Lower leg skin (tissue), 4 donors: ENCODE data around the gene CLRN3. TPM values are rescaled to one million over a fixed set of nuclear protein-coding genes. Genes with fewer than 3 reads are reported as not detected.

ENCODE experiments used
- DNase-seq, 2 donors: peaks; one replicate each; pipeline ENCODE4 v3.0.0-alpha.2; 2019; ENCODE audit warnings: low spot score in 2 of 2
- H3K4me3 ChIP-seq: fragments of 200-600 bp; sonication (generic); 2 replicates; pipeline ENCODE4 v1.5.1; 2017; ENCODE audit warnings: mild to moderate bottlenecking, low read depth; ENCODE audit not compliant: poor library complexity, severe bottlenecking
- POLR2A ChIP-seq, 2 donors: fragments of 450-650 bp; IDR thresholded peaks; one replicate each; pipeline ENCODE4 v1.6.1; 2016 to 2017; ENCODE audit warnings: antibody characterized with exemption in 2 of 2, mild to moderate bottlenecking in 1 of 2, moderate library complexity in 1 of 2
- WGBS, 2 donors: methylation state at CpG; one replicate each; pipeline ENCODE4 v1.1.5; 2018; 5-methylcytosine and 5-hydroxymethylcytosine counted together
- intact Hi-C: fragments of 100-400 bp; cut with DNase I; formaldehyde crosslinking; loops from one replicate; pipeline ENCODE4 v1.15.0; 2023; ENCODE audit warnings: low total_unique reads
- total RNA-seq, 4 donors: library from RNA; depleted of rRNA; stranded (reverse); fragments of >200 nt; gene quantifications; one replicate each; pipeline ENCODE4 v1.1.0, GENCODE V29; 2016
- TF ChIP-seq, protein P1 (sequence below), 3 donors: fragments of 450-650 bp; IDR thresholded peaks; one replicate each; pipeline ENCODE4 v1.5.1; 2016; ENCODE audit warnings: antibody characterized with exemption in 3 of 3, mild to moderate bottlenecking in 3 of 3, moderate library complexity in 2 of 3

The CLRN3 gene
- total RNA-seq, 4 donors from 2014 or later, result not detected

DNA sequence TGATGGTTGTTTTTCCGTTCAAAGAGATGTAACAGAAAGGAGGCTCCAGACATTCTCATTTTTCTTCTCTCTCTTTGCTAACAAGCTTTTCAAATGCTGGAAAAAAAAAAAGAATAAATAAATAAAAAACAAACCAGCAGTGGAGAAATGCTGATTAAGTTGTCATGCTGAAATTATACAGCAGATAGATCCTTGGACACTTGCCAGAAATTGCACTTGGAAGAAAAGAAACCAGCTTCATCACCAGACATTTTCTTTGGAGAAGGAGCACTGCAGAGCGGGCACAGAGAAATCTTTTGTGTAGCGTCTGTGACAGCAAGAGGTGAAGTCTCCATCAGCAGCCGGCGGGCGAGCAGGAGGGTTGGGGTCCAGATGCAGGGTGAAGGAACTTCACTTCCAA lies 55.8 kb downstream of the CLRN3 start:
- 44 to 45% methylated on average over 6 of the region's 6 CpGs for WGBS, 2 donors
- TF ChIP-seq, protein P1, sequence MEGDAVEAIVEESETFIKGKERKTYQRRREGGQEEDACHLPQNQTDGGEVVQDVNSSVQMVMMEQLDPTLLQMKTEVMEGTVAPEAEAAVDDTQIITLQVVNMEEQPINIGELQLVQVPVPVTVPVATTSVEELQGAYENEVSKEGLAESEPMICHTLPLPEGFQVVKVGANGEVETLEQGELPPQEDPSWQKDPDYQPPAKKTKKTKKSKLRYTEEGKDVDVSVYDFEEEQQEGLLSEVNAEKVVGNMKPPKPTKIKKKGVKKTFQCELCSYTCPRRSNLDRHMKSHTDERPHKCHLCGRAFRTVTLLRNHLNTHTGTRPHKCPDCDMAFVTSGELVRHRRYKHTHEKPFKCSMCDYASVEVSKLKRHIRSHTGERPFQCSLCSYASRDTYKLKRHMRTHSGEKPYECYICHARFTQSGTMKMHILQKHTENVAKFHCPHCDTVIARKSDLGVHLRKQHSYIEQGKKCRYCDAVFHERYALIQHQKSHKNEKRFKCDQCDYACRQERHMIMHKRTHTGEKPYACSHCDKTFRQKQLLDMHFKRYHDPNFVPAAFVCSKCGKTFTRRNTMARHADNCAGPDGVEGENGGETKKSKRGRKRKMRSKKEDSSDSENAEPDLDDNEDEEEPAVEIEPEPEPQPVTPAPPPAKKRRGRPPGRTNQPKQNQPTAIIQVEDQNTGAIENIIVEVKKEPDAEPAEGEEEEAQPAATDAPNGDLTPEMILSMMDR (IDR thresholded peaks at IDR 0.05), result no peak
- no peak for TF ChIP-seq POLR2A (IDR thresholded peaks at IDR 0.05)
- no peak for DNase-seq
- no peak overlapping the region for H3K4me3 ChIP-seq
- intact Hi-C loops, result no loop called here

GRCh38 chr10:127836176-127836575 lies 56.6 kb downstream of the CLRN3 start:
- WGBS, 2 donors, result 46% methylated on average over 4 of the region's 4 CpGs
- intact Hi-C loops, result no loop called here
- TF ChIP-seq POLR2A (IDR thresholded peaks at IDR 0.05), result no peak
- TF ChIP-seq, protein P1 (IDR thresholded peaks at IDR 0.05), result no peak
- DNase-seq, result peak in 1 of 2 donors; percentile 25
- no peak overlapping the region for H3K4me3 ChIP-seq

DNA sequence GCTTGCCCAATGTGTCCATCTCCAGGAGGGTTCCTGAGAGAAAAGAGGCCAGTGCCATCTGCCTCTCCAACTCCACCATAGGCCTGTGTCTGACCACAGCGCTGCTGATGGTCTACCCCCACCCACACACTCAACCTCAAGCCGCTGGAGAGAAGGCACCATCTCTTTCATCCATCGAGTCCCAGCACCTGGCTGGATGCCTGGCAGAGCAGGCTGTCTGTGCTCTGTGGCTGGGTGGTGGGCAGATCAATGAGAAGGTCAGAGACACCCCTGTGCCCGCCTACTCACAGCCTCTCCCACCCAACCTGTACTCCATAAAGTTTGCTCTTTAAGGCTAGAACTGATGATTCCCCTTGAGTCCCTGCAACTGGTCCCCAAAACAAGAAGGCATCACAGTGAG lies 58.0 kb downstream of the CLRN3 start:
- H3K4me3 ChIP-seq, result no peak overlapping the region
- intact Hi-C loops, result no loop called here
- DNase-seq, result peak in 1 of 2 donors; percentile 26
- WGBS, 2 donors, result 71 to 73% methylated on average over 4 of the region's 4 CpGs
- TF ChIP-seq, protein P1 (IDR thresholded peaks at IDR 0.05), result no peak
- TF ChIP-seq POLR2A (IDR thresholded peaks at IDR 0.05), result no peak

DNA sequence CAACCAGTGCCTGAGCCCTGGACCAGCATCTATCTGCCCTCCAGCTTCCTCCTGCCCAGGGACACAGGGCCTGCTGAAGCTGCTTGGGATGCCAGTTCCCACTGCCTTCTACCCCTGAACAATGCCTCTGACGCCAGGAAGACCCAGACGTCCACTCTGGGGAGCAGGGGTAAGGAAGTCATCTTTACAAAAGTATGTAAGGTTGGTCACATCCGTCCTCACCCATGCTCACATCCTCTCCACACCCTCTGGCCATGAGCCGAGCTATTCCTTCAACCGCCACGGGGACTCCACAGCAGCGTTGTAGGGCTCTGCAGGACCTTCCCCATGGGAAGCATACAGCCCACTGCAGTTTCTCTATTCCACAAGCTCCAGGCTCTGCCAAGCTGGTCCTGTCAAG lies 58.5 kb downstream of the CLRN3 start:
- 68 to 70% methylated on average over 7 of the region's 7 CpGs for WGBS, 2 donors
- intact Hi-C loops, result no loop called here

GRCh38 chr10:127833804-127834203 lies 58.9 kb downstream of the CLRN3 start:
- intact Hi-C loops, result no loop called here
- TF ChIP-seq, protein P1 (IDR thresholded peaks at IDR 0.05), result no peak
- no peak for TF ChIP-seq POLR2A (IDR thresholded peaks at IDR 0.05)
- no peak overlapping the region for H3K4me3 ChIP-seq
- 58 to 60% methylated on average over 7 of the region's 7 CpGs for WGBS, 2 donors
- peak in 1 of 2 donors; percentile 68 for DNase-seq

More for the DNA sequence above, 58.5 kb downstream of the CLRN3 start:
- peak in 1 of 2 donors; percentile 62 for DNase-seq
- no peak for TF ChIP-seq POLR2A (IDR thresholded peaks at IDR 0.05)
- TF ChIP-seq, protein P1 (IDR thresholded peaks at IDR 0.05), result no peak
- H3K4me3 ChIP-seq, result no peak overlapping the region

- no peak for DNase-seq
- 44 to 52% methylated on average over 4 of the region's 4 CpGs for WGBS, 2 donors
- TF ChIP-seq, protein P1 (IDR thresholded peaks at IDR 0.05), result no peak
- TF ChIP-seq POLR2A (IDR thresholded peaks at IDR 0.05), result no peak
- intact Hi-C loops, result no loop called here
- H3K4me3 ChIP-seq, result no peak overlapping the region
These were observed 60.2 kb downstream of the CLRN3 start for GRCh38 chr10:127832501-127832900.
